ENCODE results near the gene MRTFB. TPM values are rescaled to one million over a fixed set of nuclear protein-coding genes. Genes with fewer than 3 reads are reported as not detected.

Gene MRTFB
- total RNA-seq, 1 donor from 2014 or later, result 12.9 TPM

GRCh38 chr16:14063618-14064581 lies 7.2 kb upstream of the MRTFB start:
- H3K4me3 ChIP-seq (ENCODE audit: low read depth, low read length), result no peak overlapping the region
- no peak for DNase-seq (ENCODE audit: low read depth)
- TF ChIP-seq CTCF (conservative IDR thresholded peaks at IDR 0.05; ENCODE audit: low read depth, low read length), result no peak

GRCh38 chr16:14069818-14070217 lies 1.3 kb upstream of the MRTFB start:
- H3K4me3 ChIP-seq (ENCODE audit: low read depth, low read length), result no peak overlapping the region
- no peak for DNase-seq (ENCODE audit: low read depth)
- TF ChIP-seq CTCF (conservative IDR thresholded peaks at IDR 0.05; ENCODE audit: low read depth, low read length), result no peak

GRCh38 chr16:14070555-14070876 lies 603 bp upstream of the MRTFB start:
- H3K4me3 ChIP-seq (ENCODE audit: low read depth, low read length), result peak overlapping the region; percentile 92
- TF ChIP-seq CTCF (conservative IDR thresholded peaks at IDR 0.05; ENCODE audit: low read depth, low read length), result no peak
- no peak for DNase-seq (ENCODE audit: low read depth)

- DNase-seq (ENCODE audit: low read depth), result no peak
- H3K4me3 ChIP-seq (ENCODE audit: low read depth, low read length), result peak overlapping the region; percentile 92
- no peak for TF ChIP-seq CTCF (conservative IDR thresholded peaks at IDR 0.05; ENCODE audit: low read depth, low read length)
These were observed 605 bp downstream of the MRTFB start for GRCh38 chr16:14071576-14072271.

- no peak for DNase-seq (ENCODE audit: low read depth)
- TF ChIP-seq CTCF (conservative IDR thresholded peaks at IDR 0.05; ENCODE audit: low read depth, low read length), result no peak
- H3K4me3 ChIP-seq (ENCODE audit: low read depth, low read length), result peak overlapping the region; percentile 92
These were observed 1.2 kb downstream of the MRTFB start for GRCh38 chr16:14072360-14072759.

GRCh38 chr16:14074544-14074943 lies 3.4 kb downstream of the MRTFB start:
- TF ChIP-seq CTCF (conservative IDR thresholded peaks at IDR 0.05; ENCODE audit: low read depth, low read length), result no peak
- H3K4me3 ChIP-seq (ENCODE audit: low read depth, low read length), result no peak overlapping the region
- no peak for DNase-seq (ENCODE audit: low read depth)

Data from epithelial cell of proximal tubule (primary cell).